Measurements from ENCODE around the gene SLC19A3. TPM values are rescaled to one million over a fixed set of nuclear protein-coding genes. Genes with fewer than 3 reads are reported as not detected.
A peak's percentile ranks its signal among the peaks of the same experiment; 100 is the strongest.
"Not testable (repeated sequence)": the region's sequence is repeated elsewhere in the genome, so short reads cannot be mapped to it uniquely, and the experiment has no call there.

Gene SLC19A3
- total RNA-seq, 1 experiment from 2014 or later: not detected

DNA sequence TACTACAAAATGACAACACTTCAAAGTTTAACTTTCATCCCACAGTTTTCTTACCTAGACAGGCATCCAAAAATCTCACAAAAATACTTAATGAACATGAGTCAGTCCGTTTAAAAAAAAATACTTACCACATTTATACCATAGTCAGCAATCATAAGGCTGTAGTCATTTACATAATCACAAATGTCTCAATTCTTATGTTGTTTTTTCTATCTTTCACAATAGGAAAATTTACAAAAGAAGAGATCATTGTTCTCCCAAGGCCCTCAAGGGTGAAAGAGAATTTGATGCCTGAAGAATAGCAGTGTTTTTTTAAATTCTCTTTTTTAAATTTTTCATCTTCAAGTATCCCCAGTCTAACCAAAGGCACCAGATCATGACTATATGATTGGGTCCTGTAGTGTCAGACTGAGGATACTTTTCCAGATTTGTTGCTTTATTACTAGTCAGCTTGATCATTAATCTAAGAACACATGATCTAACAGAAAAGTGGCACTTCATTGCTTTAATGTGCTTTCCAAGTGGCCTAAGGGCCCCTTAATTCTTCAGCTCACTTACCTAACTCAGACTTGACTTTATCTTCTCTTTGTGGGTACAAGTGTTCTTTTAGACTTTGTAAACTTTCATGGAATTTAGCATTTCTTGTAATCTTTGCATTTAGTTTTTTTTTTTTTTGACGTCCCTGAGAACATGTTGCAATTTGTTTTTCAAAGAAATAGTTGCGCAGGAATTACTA, 46.5 kb downstream of the SLC19A3 start:
- Histone ChIP-seq H3K4me3 (no peak overlapping the region), H3K27ac (no peak overlapping the region), H3K36me3 (no peaks in the 10 kb centered on the region), H3K27me3 (no peaks in the 10 kb centered on the region), H3K4me1 (no peaks in the 10 kb centered on the region), H3K9me3 (replicated peaks) (no peaks in the 10 kb centered on the region)
- no peak for DNase-seq

DNA sequence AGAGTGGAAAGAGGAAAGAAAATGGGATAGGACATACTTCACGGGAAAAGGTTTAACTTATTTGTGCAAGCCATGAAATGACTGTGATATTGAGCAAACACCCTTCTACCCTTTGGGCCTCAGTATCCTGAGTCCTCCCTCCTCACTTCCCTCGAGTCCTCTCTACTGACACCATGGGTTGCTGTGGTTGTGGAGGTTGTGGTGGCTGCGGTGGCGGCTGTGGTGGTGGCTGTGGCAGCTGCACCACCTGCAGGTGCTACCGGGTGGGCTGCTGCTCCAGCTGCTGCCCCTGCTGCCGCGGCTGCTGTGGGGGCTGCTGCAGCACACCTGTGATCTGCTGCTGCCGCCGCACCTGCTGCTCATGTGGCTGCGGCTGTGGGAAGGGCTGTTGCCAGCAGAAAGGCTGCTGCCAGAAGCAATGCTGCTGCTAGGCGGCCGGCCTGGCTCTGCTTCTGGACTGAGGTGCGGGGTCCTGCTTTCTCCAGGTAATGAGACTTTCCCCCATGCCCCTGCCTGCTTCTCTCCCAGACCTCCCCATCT, 51.1 kb downstream of the SLC19A3 start, which contains the start of gene SCYGR5:
SCYGR5 (plus strand) TSS at position 174 of the 540 bp plus-strand sequence; CDS start at position 174, 0 bp downstream.
- peaks cover 12% of the 10 kb centered on the region for H3K27me3 ChIP-seq
- H3K36me3 ChIP-seq; H3K4me3 ChIP-seq; DNase-seq; H3K4me1 ChIP-seq; H3K9me3 ChIP-seq (replicated peaks); H3K27ac ChIP-seq: not testable (repeated sequence)

DNA sequence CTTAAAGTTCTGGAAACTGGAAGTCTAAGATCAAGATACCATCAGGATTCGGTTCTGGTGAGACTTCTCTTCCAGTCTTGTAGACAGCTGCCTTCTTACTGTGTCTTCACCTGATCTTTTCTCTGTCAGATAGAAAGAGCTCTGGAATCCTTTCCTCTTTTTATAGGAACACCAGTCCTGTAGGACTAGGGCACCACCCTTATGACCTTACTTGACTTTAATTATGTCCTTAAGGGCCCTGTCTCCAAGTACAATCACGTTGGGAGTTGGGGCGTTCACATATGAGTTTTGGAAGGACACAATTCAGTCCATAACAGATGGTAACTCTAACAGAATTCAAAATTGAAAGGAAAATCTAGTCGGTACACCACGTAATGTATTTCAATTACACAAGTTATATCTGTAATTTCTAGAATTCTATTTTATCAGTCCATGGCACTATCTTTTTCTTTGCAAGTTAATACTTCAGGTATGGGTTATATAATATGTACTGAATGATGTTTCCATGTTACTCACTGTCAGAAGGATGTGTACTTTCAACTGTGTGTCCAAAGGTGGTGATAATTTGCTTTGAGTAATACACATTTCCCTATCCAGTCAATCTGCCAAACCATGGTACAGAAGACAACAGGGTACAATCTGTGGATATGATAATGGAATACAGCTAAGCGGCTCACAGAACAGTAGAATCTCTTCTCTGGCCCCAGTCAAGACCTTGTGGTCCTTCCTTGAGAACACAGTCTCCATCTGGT, 52.5 kb downstream of the SLC19A3 start:
- H3K36me3 ChIP-seq: no peaks in the 10 kb centered on the region
- no peak for DNase-seq
- no peaks in the 10 kb centered on the region for H3K9me3 ChIP-seq (replicated peaks)
- no peaks in the 10 kb centered on the region for H3K4me1 ChIP-seq
- peaks cover 12% of the 10 kb centered on the region for H3K27me3 ChIP-seq
- H3K27ac ChIP-seq: no peak overlapping the region
- no peak overlapping the region for H3K4me3 ChIP-seq

DNA sequence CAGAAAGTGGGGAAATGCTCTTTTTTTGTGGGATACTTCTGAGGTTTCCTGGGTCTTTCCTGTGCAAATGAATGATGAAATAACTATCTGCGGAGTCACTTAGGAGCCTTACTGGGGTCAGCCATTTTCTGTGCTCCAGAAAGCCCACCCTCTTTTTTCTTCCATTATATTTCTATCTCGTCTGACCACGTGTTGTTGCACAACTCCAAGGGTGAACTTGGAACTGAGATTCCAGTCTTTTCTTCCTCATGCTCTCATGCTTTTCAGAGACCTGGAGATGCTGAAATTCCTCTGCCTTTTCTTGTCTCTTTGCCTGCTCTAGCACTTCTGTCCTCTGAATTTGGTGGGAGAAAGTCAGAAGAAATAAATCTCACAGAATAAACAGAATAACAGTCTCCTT, 56.0 kb downstream of the SLC19A3 start:
- Histone ChIP-seq H3K27me3 (peaks cover 12% of the 10 kb centered on the region), H3K36me3 (no peaks in the 10 kb centered on the region), H3K4me3 (no peak overlapping the region), H3K27ac (no peak overlapping the region), H3K4me1 (no peaks in the 10 kb centered on the region), H3K9me3 (replicated peaks) (no peaks in the 10 kb centered on the region)
- DNase-seq: no peak

DNA sequence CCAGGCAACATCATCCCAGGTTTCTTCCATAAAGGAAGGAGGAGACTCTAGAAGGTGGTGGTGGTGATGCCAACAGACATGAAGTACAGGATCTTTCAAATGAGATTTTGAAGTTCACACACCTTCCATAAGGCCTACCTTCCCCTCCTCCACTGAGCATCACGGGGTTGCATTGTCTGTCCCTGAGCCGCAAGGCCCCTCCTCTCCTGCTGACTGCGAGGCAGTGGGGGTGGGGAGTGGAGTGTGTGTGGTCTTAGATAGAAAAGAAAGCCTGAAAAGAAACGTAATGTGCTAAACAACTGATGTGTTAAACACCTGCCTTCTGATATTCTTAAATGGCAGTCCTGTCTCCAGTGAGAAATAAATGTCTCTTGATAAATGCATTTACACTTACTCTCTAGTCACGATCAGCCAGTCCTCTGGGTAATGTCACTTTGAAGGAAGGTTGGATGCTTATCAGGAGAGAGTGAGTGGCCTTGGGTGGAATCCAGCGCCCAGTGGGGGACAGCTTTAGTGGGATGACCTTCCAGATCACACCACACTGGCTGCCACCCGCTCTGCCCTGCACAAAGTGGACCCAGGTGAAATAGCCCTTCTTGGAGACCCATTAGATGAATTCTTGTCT, 56.7 kb downstream of the SLC19A3 start:
- no peaks in the 10 kb centered on the region for H3K9me3 ChIP-seq (replicated peaks)
- H3K27me3 ChIP-seq: peaks cover 12% of the 10 kb centered on the region
- no peak for DNase-seq
- no peaks in the 10 kb centered on the region for H3K36me3 ChIP-seq
- H3K27ac ChIP-seq: no peak overlapping the region
- H3K4me3 ChIP-seq: no peak overlapping the region
- H3K4me1 ChIP-seq: no peaks in the 10 kb centered on the region

DNA sequence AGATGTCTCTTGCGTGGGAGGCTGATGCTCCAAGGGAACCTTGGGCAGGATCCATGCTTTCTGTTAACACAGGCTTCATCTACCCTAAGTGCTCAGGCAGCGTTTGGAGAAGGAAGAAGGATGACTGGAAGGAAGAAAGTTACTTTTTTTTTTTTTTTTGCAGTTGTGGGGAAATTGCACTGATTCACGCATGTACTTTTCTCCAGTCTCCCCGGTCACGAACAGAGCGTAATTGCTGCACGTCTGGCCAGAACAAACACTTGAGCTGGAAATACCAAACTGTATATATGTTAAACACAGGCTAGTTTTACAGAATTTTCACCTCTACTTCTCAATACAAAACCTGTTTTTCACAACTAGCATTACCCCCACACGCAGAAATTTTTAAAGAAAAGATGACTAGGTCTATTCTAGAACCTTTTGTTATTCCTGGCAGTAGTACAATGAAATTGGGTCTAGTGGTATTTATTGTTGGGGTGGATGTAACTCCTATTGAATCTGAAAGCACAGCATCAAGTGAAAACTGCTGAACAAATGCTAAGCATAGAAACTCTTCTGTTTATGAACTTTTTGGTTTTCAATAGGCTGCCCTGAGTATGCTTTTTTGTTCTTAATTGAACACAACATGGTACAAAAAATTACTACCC, 60.5 kb downstream of the SLC19A3 start:
- Histone ChIP-seq H3K27ac (no peak overlapping the region), H3K4me3 (no peak overlapping the region), H3K4me1 (no peaks in the 10 kb centered on the region), H3K9me3 (replicated peaks) (no peaks in the 10 kb centered on the region), H3K27me3 (no peaks in the 10 kb centered on the region), H3K36me3 (no peaks in the 10 kb centered on the region)
- DNase-seq: no peak

DNA sequence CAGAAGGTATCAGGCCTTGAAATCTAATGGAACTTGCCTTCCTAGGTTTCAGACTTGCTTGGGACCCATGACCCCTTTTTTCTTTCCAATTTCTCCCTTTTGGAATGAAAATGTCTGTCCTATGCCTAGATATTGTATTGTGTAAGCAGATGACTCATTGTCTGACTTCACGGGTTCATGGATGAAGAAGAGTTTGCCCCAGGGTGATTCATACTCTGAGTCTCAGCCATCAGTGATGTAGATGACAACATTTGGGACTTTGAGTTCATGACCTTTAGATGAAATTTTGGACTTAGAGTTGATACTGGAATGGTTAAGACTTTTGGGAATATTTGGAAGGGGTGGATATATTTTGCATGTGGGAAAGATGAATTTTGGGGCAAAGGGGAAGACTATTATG, 62.4 kb downstream of the SLC19A3 start:
- H3K27me3 ChIP-seq: no peaks in the 10 kb centered on the region
- DNase-seq: peak in 1 of 2 experiments; percentile 13
- no peak overlapping the region for H3K4me3 ChIP-seq
- H3K27ac ChIP-seq: no peak overlapping the region
- no peaks in the 10 kb centered on the region for H3K9me3 ChIP-seq (replicated peaks)
- H3K4me1 ChIP-seq: no peaks in the 10 kb centered on the region
- H3K36me3 ChIP-seq: no peaks in the 10 kb centered on the region

DNA sequence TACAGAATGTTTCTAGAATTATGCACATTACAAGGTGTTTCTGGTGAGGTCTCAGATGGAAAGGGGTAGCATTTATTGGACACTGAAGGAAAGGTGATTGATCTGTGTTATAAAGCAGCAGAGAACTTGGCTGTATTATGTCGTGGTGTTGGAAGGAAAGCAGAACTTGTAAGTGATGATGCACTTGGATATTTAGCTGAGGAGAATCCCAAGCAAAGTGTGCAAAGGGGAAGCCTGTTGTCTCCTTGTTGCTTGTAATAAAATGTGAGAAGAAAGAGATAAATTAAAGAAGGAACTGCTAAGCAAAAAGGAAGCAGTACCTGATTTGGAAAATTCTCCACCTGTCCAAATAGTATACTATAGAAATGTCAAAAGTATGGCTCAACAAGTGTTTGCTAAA, 63.4 kb downstream of the SLC19A3 start:
- H3K9me3 ChIP-seq (replicated peaks): no peaks in the 10 kb centered on the region
- H3K27me3 ChIP-seq: no peaks in the 10 kb centered on the region
- DNase-seq: no peak
- no peaks in the 10 kb centered on the region for H3K4me1 ChIP-seq
- no peak overlapping the region for H3K27ac ChIP-seq
- no peaks in the 10 kb centered on the region for H3K36me3 ChIP-seq
- H3K4me3 ChIP-seq: no peak overlapping the region

DNA sequence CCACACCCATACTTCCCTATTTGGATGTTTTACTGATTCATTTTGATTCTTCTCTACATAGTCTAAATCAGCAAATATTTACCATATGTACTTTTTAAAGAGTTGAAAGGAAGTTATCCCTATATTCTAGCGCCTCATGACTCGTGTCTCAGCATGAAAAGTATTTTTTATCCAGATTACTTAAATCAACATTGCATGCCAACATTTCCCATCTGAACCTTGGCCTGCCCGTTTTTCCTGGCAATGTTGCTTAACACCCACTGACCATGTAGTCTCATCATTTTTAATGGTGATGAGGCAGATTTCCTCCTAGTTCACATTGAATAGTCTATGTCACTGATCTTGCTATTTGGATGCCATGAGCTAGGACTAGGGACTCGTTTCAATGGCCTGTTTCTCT, 64.4 kb downstream of the SLC19A3 start:
- H3K27ac ChIP-seq: no peak overlapping the region
- no peak for DNase-seq
- no peaks in the 10 kb centered on the region for H3K36me3 ChIP-seq
- H3K4me3 ChIP-seq: no peak overlapping the region
- H3K27me3 ChIP-seq: no peaks in the 10 kb centered on the region
- no peaks in the 10 kb centered on the region for H3K9me3 ChIP-seq (replicated peaks)
- H3K4me1 ChIP-seq: no peaks in the 10 kb centered on the region

DNA sequence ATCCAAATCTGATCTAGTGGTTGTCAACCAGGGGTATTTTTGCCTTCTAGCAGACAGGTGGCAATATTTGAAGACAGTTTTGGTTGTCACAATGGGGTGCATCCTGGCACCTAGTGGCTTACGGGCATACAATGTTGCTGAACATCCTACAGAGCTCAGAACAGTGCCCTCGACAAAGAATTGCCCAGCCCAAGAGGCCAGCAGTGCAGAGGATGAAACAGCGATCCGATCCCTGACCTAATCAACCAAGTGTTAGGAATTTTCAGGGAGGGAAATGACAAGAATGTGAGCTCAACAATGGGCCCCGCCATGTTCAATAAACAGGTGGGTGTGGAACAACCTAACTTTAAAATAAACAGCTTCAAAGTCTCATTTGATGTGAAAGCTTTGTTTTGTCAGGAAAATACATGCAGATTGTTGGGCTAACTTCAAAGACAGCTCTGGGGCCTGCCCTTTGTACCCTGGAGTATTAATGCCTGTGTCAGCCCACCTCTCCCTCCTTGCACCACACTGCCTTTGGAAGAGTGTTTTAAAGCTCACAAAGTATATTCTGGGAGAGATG, 73.8 kb downstream of the SLC19A3 start:
- Histone ChIP-seq H3K27me3 (no peaks in the 10 kb centered on the region), H3K4me3 (no peak overlapping the region), H3K36me3 (no peaks in the 10 kb centered on the region), H3K9me3 (replicated peaks) (no peaks in the 10 kb centered on the region), H3K27ac (no peak overlapping the region), H3K4me1 (no peaks in the 10 kb centered on the region)
- DNase-seq: no peak

DNA sequence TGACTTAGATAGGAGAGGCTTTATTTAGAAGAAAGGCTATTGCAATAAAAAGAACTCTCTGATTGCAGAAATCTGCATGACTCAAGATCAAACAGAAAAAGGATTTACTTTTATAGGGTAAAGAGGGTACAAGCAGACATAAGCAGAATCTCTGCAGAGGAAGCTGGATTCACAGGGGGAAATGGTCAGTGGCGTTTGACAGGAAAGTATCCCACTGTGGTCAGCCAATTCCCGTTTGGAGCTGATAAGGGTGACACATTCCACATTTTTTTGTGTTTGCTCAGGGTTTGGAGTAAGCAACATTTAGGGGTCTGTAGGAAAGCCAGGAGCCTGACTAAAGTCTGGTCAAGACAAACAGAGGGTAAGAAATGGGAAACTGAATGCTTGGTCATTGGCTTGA, 75.2 kb downstream of the SLC19A3 start:
- Histone ChIP-seq H3K4me3 (no peak overlapping the region), H3K4me1 (no peaks in the 10 kb centered on the region), H3K27me3 (no peaks in the 10 kb centered on the region), H3K9me3 (replicated peaks) (no peaks in the 10 kb centered on the region), H3K36me3 (no peaks in the 10 kb centered on the region), H3K27ac (no peak overlapping the region)
- DNase-seq: no peak

DNA sequence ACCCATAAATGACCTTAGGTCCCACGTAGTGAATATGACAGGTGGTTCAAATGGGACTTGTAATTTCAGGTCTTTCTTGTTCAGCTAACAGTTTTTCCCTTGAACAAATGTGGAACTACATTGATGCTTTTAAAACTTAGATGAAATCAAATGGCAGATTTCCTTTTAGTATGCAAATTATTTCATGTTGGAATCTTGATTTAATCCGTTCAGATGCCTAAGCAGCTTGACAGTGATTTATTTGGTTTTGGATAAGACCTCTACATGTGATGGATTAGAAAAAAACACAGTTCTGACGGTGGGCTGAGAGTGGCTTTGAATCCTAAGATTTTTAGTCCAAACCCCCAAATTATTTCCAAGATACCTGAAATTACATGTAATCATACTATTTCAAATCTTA, 83.6 kb downstream of the SLC19A3 start:
- no peaks in the 10 kb centered on the region for H3K36me3 ChIP-seq
- H3K27ac ChIP-seq: no peak overlapping the region
- H3K4me1 ChIP-seq: no peaks in the 10 kb centered on the region
- DNase-seq: no peak
- H3K9me3 ChIP-seq (replicated peaks): no peaks in the 10 kb centered on the region
- no peaks in the 10 kb centered on the region for H3K27me3 ChIP-seq
- no peak overlapping the region for H3K4me3 ChIP-seq

All from SJCRH30 (cell line).